H1 (cell line): Measurements from ENCODE around the gene MDM4. TPM values are rescaled to one million over a fixed set of nuclear protein-coding genes. Genes with fewer than 3 reads are reported as not detected.

ENCODE experiments used
- CTCF ChIA-PET: fragments of 300-600 bp; sonication (Branson Sonifier 250); formaldehyde crosslinking; loops from one replicate; lab custom pipeline; 2021; ENCODE audit not compliant: partially characterized antibody; lab: Charles Lee
- POLR2A ChIA-PET: fragments of 300-600 bp; sonication (Branson Sonifier 250); formaldehyde crosslinking; loops from one replicate; lab custom pipeline; 2021; ENCODE audit warnings: inconsistent platforms; ENCODE audit not compliant: partially characterized antibody; lab: Charles Lee
- DNase-seq, 2 experiments: peaks; one replicate each; pipeline versions ENCODE4 v3.0.0 to v3.0.0-alpha.2; 2010 to 2022; ENCODE audit warnings: low spot score in 2 of 2, low read depth in 1 of 2, mixed read lengths in 1 of 2
- FAIRE-seq: peaks from 2 replicates; lab custom pipeline; 2011; peaks lifted over from hg19 to GRCh38; lab: Jason Lieb, UNC
- H2AFZ ChIP-seq: 2 replicates; pipeline ENCODE4 v1.8.1; 2012; ENCODE audit warnings: low read length, inconsistent platforms
- H2AK5ac ChIP-seq: 2 replicates; pipeline ENCODE4 v1.6.1; 2013; ENCODE audit warnings: low read depth, low read length
- H2BK120ac ChIP-seq: replicated peaks from 2 replicates; pipeline ENCODE3; 2013; ENCODE audit warnings: low read depth, low read length, inconsistent platforms
- H2BK12ac ChIP-seq: 2 replicates; pipeline ENCODE4 v1.6.1; 2013; ENCODE audit warnings: low read depth, low read length
- H2BK15ac ChIP-seq: 2 replicates; pipeline ENCODE4 v1.6.1; 2013; ENCODE audit warnings: low read length
- H2BK20ac ChIP-seq: 2 replicates; pipeline ENCODE4 v1.6.1; 2013; ENCODE audit warnings: low read length
- H2BK5ac ChIP-seq: 2 replicates; pipeline ENCODE4 v1.6.1; 2013; ENCODE audit warnings: low read depth, low read length
- H3K14ac ChIP-seq: 2 replicates; pipeline ENCODE4 v1.6.1; 2013; ENCODE audit warnings: inconsistent platforms; ENCODE audit not compliant: insufficient read length
- H3K18ac ChIP-seq: 2 replicates; pipeline ENCODE4 v1.6.1; 2013; ENCODE audit warnings: low read length; ENCODE audit errors: extremely low read depth
- H3K23ac ChIP-seq: 2 replicates; pipeline ENCODE4 v1.6.1; 2013; ENCODE audit warnings: inconsistent platforms; ENCODE audit not compliant: insufficient read length
- H3K23me2 ChIP-seq: 2 replicates; pipeline ENCODE4 v1.6.1; 2013; ENCODE audit warnings: low read depth, low read length
- H3K27ac ChIP-seq: 2 replicates; pipeline ENCODE4 v1.6.1; 2011; ENCODE audit warnings: low read depth, low read length, inconsistent platforms
- H3K27me3 ChIP-seq, 4 experiments: replicated peaks in 1 of 4; 1 replicate in 1 of 4; 2 replicates in 3 of 4; pipeline versions ENCODE4 v1.6.1 to v1.8.1; 2011 to 2013; ENCODE audit warnings: low read length in 3 of 4, mild to moderate bottlenecking in 3 of 4, inconsistent platforms in 2 of 4, mixed read lengths in 2 of 4, moderate library complexity in 1 of 4; ENCODE audit not compliant: control insufficient read depth in 3 of 4, insufficient read depth in 3 of 4; ENCODE audit errors: extremely low read depth in 1 of 4
- H3K36me3 ChIP-seq, 4 experiments: 2 replicates each; pipeline versions ENCODE4 v1.6.1 to v1.8.1; 2011 to 2013; ENCODE audit warnings: mild to moderate bottlenecking in 4 of 4, low read length in 3 of 4, moderate library complexity in 2 of 4, control low read depth in 1 of 4, inconsistent platforms in 1 of 4; ENCODE audit not compliant: insufficient read depth in 4 of 4, control insufficient read depth in 2 of 4
- H3K4ac ChIP-seq: replicated peaks from 2 replicates; pipeline ENCODE3; 2013; ENCODE audit warnings: low read length, low read depth, mixed read lengths, inconsistent platforms; ENCODE audit not compliant: insufficient read length
- H3K4me1 ChIP-seq, 4 experiments: replicated peaks in 1 of 4; 1 replicate in 1 of 4; 2 replicates in 3 of 4; pipeline versions ENCODE4 v1.6.1 to v1.8.1; 2011 to 2013; ENCODE audit warnings: low read length in 3 of 4, inconsistent platforms in 2 of 4, mixed read lengths in 1 of 4; ENCODE audit not compliant: insufficient read depth in 4 of 4, control insufficient read depth in 3 of 4
- H3K4me2 ChIP-seq, 2 experiments: 2 replicates each; pipeline versions ENCODE4 v1.6.1 to v1.8.1; 2011 to 2013; ENCODE audit warnings: low read depth in 2 of 2, low read length in 2 of 2, control low read depth in 1 of 2, inconsistent platforms in 1 of 2, mild to moderate bottlenecking in 1 of 2; ENCODE audit not compliant: insufficient read depth in 1 of 2
- H3K4me3 ChIP-seq, 4 experiments: fragments of 200-600, 300-600 bp in 1 of 4; sonication (generic), shearing (Covaris generic), sonication (Bioruptor Twin) in 1 of 4; 2 replicates each; pipeline versions ENCODE4 v1.5.1 to v1.8.1; 2011 to 2016; ENCODE audit warnings: low read length in 4 of 4, low read depth in 3 of 4, control low read depth in 2 of 4, inconsistent platforms in 2 of 4, mild to moderate bottlenecking in 2 of 4, mixed read lengths in 1 of 4, moderate library complexity in 1 of 4; ENCODE audit not compliant: insufficient read depth in 2 of 4; ENCODE audit errors: extremely low read depth in 1 of 4
- H3K56ac ChIP-seq: replicated peaks from 2 replicates; pipeline ENCODE3; 2013; ENCODE audit warnings: low read depth, mild to moderate bottlenecking, mixed read lengths, low read length, inconsistent platforms; ENCODE audit not compliant: insufficient read length
- H3K79me1 ChIP-seq: 2 replicates; pipeline ENCODE4 v1.6.1; 2013; ENCODE audit warnings: low read depth, low read length, control low read depth
- H3K79me2 ChIP-seq, 2 experiments: 2 replicates each; pipeline versions ENCODE4 v1.6.1 to v1.8.1; 2012 to 2013; ENCODE audit warnings: low read length in 2 of 2, mild to moderate bottlenecking in 2 of 2, inconsistent platforms in 1 of 2; ENCODE audit not compliant: insufficient read depth in 2 of 2, control insufficient read depth in 1 of 2
- H3K9ac ChIP-seq, 4 experiments: replicated peaks in 1 of 4; 1 replicate in 1 of 4; 2 replicates in 3 of 4; pipeline versions ENCODE4 v1.6.1 to v1.8.1; 2011 to 2013; ENCODE audit warnings: low read depth in 3 of 4, low read length in 3 of 4, control low read depth in 2 of 4, mild to moderate bottlenecking in 2 of 4, moderate library complexity in 2 of 4, inconsistent platforms in 1 of 4; ENCODE audit errors: extremely low read depth in 1 of 4
- H3K9me3 ChIP-seq, 2 experiments: 2 replicates each; pipeline versions ENCODE4 v1.6.1 to v1.8.1; 2012 to 2013; ENCODE audit warnings: mild to moderate bottlenecking in 2 of 2, moderate library complexity in 2 of 2, control low read depth in 1 of 2, inconsistent platforms in 1 of 2, low read depth in 1 of 2, low read length in 1 of 2, mixed read lengths in 1 of 2; ENCODE audit not compliant: insufficient read depth in 2 of 2
- H4K20me1 ChIP-seq, 2 experiments: replicated peaks in 1 of 2; 2 replicates each; pipeline versions ENCODE3 to v1.8.1; 2011 to 2013; ENCODE audit warnings: inconsistent platforms in 2 of 2, low read length in 2 of 2, mild to moderate bottlenecking in 1 of 2; ENCODE audit not compliant: insufficient read depth in 2 of 2, control insufficient read depth in 1 of 2
- H4K5ac ChIP-seq: 2 replicates; pipeline ENCODE4 v1.6.1; 2013; ENCODE audit warnings: low read length, low read depth, mixed read lengths, inconsistent platforms; ENCODE audit not compliant: insufficient read length
- H4K8ac ChIP-seq: 2 replicates; pipeline ENCODE4 v1.8.0; 2013; ENCODE audit warnings: mild to moderate bottlenecking, moderate library complexity, low read length, inconsistent platforms; ENCODE audit not compliant: insufficient read depth; ENCODE audit errors: extremely low read depth
- H4K91ac ChIP-seq: replicated peaks from 2 replicates; pipeline ENCODE3; 2013; ENCODE audit warnings: low read length, mixed read lengths, inconsistent platforms; ENCODE audit not compliant: insufficient read length
- CBX5 ChIP-seq: fragments of 300-800, 300-1000 bp; sonication (generic); IDR thresholded peaks from 2 replicates; pipeline ENCODE4 v1.7.1; 2016; ENCODE audit warnings: antibody characterized with exemption, low read length, low read depth
- JUN ChIP-seq: IDR thresholded peaks from 2 replicates; pipeline ENCODE4 v1.6.1; 2011; ENCODE audit warnings: low read depth, mild to moderate bottlenecking, improper control_type of control experiment, low read length
- KDM1A ChIP-seq: fragments of 200-600, 300-600 bp; sonication (generic); IDR thresholded peaks from 2 replicates; pipeline ENCODE4 v1.7.1; 2016; ENCODE audit warnings: mild to moderate bottlenecking, low read length, borderline replicate concordance
- NRF1 ChIP-seq: IDR thresholded peaks from 2 replicates; pipeline ENCODE4 v1.6.1; 2011; ENCODE audit warnings: mild to moderate bottlenecking, low read depth, low read length, improper control_type of control experiment
- PHF8 ChIP-seq: fragments of 200-600 bp; sonication (generic); conservative IDR thresholded peaks from 2 replicates; pipeline ENCODE4 v1.7.1; 2012; ENCODE audit warnings: low read depth, mild to moderate bottlenecking, inconsistent platforms, low read length, moderate library complexity
- SRF ChIP-seq: IDR thresholded peaks from 2 replicates; pipeline ENCODE4 v1.6.1; 2011; ENCODE audit warnings: mild to moderate bottlenecking, low read depth, low read length, moderate library complexity
- SUZ12 ChIP-seq: fragments of 200-600 bp; sonication (generic); IDR thresholded peaks from 2 replicates; pipeline ENCODE4 v1.6.1; 2012; ENCODE audit warnings: mild to moderate bottlenecking, inconsistent platforms, low read length, moderate library complexity, mixed read lengths
- YY1 ChIP-seq: IDR thresholded peaks from 2 replicates; pipeline ENCODE4 v1.6.1; 2011; ENCODE audit warnings: low read depth, mild to moderate bottlenecking, low read length
- WGBS, 2 experiments: shearing (Covaris generic) in 1 of 2; methylation state at CpG; one replicate each; pipeline versions ENCODE4 v1.1.6 to v1.1.7; 2013 to 2015; ENCODE audit warnings: low lambda C conversion rate in 2 of 2, mixed read lengths in 2 of 2, inconsistent platforms in 1 of 2, low coverage in 1 of 2, missing lambda C conversion rate in 1 of 2; ENCODE audit not compliant: insufficient replicate concordance in 2 of 2, insufficient coverage in 1 of 2, insufficient read length in 1 of 2; ENCODE audit errors: extremely low coverage in 1 of 2, missing lambda C conversion rate in 1 of 2; 5-methylcytosine and 5-hydroxymethylcytosine counted together
- polyA plus RNA-seq, 7 experiments: library from polyadenylated mRNA; depleted of rRNA in 3 of 7; stranded (reverse) in 5 of 7; unstranded in 2 of 7; fragments of >200 nt in 5 of 7; fragments of 200-250 nt in 2 of 7; gene quantifications; 1 replicate in 5 of 7; 2 replicates in 1 of 7; 4 replicates in 1 of 7; pipeline versions ENCODE4 v1.2.1 to v1.2.3, GENCODE V29; 2011 to 2013; ENCODE audit warnings: missing spikeins in 2 of 7, mixed read lengths in 2 of 7
- total RNA-seq: library from RNA; stranded (reverse); fragmentation: NEBNext Ultra II Directional; extraction: Animal tissue kit (Norgen Biotek cat#: 25700); gene quantifications from 2 replicates; pipeline ENCODE4 v1.2.1, GENCODE V29; 2021
- TF ChIP-seq, protein P1 (sequence below): IDR thresholded peaks from 2 replicates; pipeline ENCODE4 v1.6.1; 2011; ENCODE audit warnings: low read depth, mild to moderate bottlenecking, low read length; ENCODE audit not compliant: insufficient read depth

The MDM4 gene
- total and polyA plus RNA-seq, 2 of the 8 experiments (the other 6 are each of a cell fraction or from before 2014, with no cell fraction given): 10.8 to 84.9 TPM

DNA sequence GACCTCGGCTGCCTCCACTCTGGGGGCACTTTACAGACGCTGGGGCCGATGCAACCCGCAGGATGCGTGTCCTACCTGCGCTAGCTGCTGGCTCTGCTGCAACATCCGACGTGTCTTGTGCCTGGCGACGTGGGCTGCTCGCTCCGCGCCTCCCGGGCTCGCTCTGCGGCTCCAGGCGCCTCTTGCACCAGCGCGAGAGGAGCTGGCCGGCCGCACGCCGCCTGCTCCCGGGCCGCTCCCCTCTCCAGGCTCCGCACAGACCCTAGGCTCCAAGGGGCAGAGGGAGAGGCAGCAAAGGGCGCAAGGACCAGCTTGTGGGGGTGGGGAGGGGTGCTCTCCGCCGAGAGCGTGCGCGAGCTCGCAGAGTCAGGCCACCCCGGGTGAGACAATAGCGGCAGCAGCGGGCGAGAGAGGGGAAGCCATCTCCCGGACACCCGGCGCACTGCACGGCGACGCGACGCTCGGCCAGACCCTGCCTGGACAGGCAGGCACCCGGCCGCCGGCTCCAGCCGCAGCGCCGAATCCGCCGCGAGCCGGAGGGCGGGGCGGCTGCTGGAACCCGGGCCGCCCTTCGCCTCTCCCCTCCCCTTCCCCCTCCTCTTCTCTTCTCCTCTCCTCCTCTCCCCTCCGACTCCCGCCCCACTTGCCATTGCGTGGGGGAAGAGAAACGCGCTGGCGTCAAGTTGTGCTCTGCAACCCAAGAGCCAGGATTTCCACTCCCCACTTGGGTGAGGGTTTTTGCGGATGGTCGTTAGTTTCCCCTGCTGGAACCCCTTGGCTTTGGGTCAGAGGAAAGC is 21.7 kb upstream of the MDM4 start, which contains the start of gene PIK3C2B:
Gene PIK3C2B, minus strand, starts transcription at position 525 of the 797 bp plus-strand sequence. CDS start 25,003 bp downstream, outside the sequence.
- 0% methylated on average over 27 of the region's 69 CpGs; no CpG with 5 or more reads in 1 of the 2 experiments for WGBS, 2 experiments
- Histone ChIP-seq H3K9ac (peak within 1 kb of the TSS; percentile 75 to 86 (median 76)), H3K27me3 (peaks cover 0 to 3% (median under 1%) of the 10 kb centered on the region in 4 experiments; a peak in 2 of 7 replicates), H2BK120ac (peak within 1 kb of the TSS; percentile 84), H3K4ac (peak within 1 kb of the TSS; percentile 62), H4K20me1 (no peaks in the 10 kb centered on the region), H4K8ac (peak within 1 kb of the TSS; percentile 87; the same call in 1 of the 2 replicates), H2AK5ac (no peak within 1 kb of the TSS), H3K23ac (no peak within 1 kb of the TSS), H2BK5ac (peak within 1 kb of the TSS; percentile 90; the same call in 1 of the 2 replicates), H2BK12ac (peak within 1 kb of the TSS; percentile 97; the same call in 1 of the 2 replicates), H2AFZ (peak within 1 kb of the TSS; percentile 100), H3K79me1 (no peaks in the 10 kb centered on the region), H3K27ac (peak within 1 kb of the TSS; percentile 31; the same call in 1 of the 2 replicates), H3K56ac (peak within 1 kb of the TSS; percentile 79), H3K18ac (peak within 1 kb of the TSS; percentile 99), H4K91ac (peak within 1 kb of the TSS; percentile 97), H2BK15ac (peak within 1 kb of the TSS; percentile 88), H3K9me3 (no peaks in the 10 kb centered on the region), H2BK20ac (0 out of 2 replicates have a peak within 1 kb of the TSS, but pooled peaks have one; percentile 86), H3K4me3 (peak within 1 kb of the TSS; percentile 82 to 96 (median 94)), H3K23me2 (peaks cover 15% of the 10 kb centered on the region), H3K79me2 (peaks cover 0 to 20% of the 10 kb centered on the region in 2 experiments; a peak in 2 of 4 replicates), H3K14ac (no peak within 1 kb of the TSS), H3K4me2 (peak within 1 kb of the TSS; percentile 80 to 94), H4K5ac (peak within 1 kb of the TSS; percentile 85), H3K36me3 (no peaks in the 10 kb centered on the region), H3K4me1 (peaks cover 0 to 14% (median 6%) of the 10 kb centered on the region in 4 experiments; a peak in 5 of 7 replicates)
- POLR2A ChIA-PET: interaction anchor here (0.6 to 6.3 kb wide), 22 partner anchors 8 to 281 kb away, joined by 3 to 56 read pairs (median 8); partner anchors contain the start of genes GOLT1A, MDM4 and PLEKHA6
- no peak for FAIRE-seq
- CTCF ChIA-PET: interaction anchor here (0.6 to 49.0 kb wide), 15 partner anchors 10 to 1335 kb away, joined by 3 to 2124 read pairs (median 4); no protein-coding TSS in a partner anchor
- peak; percentile 69 to 93 for DNase-seq
- TF ChIP-seq KDM1A (no peak), CBX5 (no peak), JUN (no peak), PHF8 (peak; percentile 16; the same call in 1 of the 2 replicates), SRF (peak; percentile 15; the same call in 1 of the 2 replicates), SUZ12 (peak; percentile 44; the same call in 1 of the 2 replicates), YY1 (peak; percentile 48), NRF1 (no peak)
- TF ChIP-seq, protein P1, sequence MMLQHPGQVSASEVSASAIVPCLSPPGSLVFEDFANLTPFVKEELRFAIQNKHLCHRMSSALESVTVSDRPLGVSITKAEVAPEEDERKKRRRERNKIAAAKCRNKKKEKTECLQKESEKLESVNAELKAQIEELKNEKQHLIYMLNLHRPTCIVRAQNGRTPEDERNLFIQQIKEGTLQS: no peak
